GM21381 (cell line): ENCODE data around the gene TOX3.

ENCODE experiments used
- ATAC-seq: cut with Tn5 transposase; IDR thresholded peaks from one replicate; pipeline ENCODE4 v1.9.1; 2021; ENCODE audit warnings: mild to moderate bottlenecking, moderate library complexity; ENCODE audit not compliant: unreplicated experiment

TOX3 gene

GRCh38 chr16:52567193-52567592, 20.2 kb upstream of the TOX3 start:
- ATAC-seq = no peak

GRCh38 chr16:52563767-52564611, 17.0 kb upstream of the TOX3 start:
- ATAC-seq = no peak

DNA sequence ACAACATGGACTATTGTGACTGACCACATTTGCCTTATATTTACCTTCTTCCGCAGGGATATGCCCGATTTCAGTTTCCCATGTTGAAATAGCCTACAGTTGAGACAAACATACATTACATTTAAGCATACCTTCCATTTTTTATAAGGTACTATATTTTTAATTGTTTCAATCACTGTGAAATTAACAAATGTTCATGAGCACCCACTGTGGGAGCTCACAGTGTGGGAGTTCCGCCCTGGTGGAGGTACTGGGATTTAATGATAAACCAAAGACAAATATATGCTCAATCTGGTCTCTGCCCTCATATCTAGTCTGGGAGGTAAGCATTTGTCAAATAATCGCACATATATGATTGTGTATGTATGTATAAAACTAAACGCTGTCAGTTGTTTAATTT, 15.8 kb upstream of the TOX3 start:
- ATAC-seq = no peak

DNA sequence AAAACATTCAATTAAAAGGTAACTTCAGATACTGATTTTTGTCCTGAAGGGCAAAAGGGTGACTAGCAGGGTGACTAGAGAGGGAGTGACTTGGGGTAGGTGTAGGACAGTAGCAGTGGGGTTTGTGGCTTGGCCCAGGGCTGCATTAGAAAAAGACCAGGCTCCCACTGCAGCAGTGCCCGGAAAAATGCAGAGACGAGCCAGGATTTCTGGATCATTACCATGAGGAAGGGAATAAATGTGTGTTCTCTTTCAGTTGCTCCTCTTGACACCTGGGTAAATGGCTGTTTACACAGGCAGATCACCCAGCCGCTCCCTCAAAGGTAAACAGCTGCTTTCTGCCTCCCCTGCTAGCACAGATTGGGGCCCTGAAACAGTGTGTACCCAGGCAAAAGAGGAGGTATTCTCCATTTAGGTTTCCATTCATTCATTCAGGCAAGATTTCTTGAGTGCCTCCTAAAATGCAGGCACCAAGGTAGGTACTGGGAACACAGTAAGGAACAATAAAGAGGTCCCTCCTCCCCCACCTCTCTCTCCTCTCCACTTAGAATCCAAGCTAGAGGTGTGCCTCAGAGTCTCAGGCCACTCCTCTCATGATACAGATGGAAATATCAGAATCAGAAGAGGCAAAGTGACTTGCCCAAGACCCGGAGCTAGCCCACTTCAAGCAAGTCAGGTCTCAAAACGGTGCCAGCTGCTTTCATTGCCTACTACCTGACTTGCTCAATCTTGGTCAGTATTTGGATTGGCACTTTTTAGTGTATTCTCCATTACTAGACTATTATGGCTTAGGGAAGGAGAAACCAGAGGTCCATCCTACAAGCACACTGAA, 15.2 kb upstream of the TOX3 start:
- ATAC-seq = no peak

DNA sequence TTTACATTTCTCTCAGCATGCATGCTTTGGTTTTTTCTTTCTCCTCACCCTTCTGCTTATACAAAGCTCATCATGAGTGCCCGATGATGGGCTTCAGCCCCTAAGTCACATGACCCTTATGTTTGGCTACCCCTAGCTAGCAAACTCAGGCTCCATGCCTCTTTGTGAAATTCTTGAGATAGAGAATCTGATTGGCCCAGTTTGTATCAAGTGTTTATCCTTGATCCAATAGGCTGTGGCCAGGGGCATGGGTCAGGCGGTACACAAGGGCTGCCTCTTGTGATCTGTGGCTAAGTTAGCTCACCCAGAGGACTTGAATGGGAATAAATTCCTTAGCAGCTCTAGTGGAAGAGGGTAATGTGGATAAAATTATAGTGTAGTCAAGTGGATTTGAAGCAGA, 11.5 kb upstream of the TOX3 start:
- ATAC-seq = no peak

GRCh38 chr16:52557236-52557635, 10.3 kb upstream of the TOX3 start:
- ATAC-seq = no peak

DNA sequence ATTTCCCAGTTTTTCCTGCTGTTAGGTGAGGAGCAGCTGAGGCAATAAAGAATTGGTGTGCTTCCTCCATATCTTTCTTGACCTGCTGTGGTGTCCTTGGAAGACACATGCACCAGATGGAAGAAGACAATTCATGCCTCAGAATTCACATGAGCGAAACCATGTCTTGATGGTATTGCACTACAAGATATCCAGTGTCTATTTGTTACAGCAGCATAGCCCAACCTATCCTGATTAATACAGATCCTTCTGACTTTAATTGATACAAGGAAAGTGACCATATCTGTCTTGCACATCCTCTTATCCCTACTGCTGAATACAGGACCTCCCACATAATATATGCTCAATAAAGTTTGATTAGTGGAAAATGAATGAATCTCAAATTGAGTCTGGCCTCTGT, 9.1 kb upstream of the TOX3 start:
- ATAC-seq = no peak

DNA sequence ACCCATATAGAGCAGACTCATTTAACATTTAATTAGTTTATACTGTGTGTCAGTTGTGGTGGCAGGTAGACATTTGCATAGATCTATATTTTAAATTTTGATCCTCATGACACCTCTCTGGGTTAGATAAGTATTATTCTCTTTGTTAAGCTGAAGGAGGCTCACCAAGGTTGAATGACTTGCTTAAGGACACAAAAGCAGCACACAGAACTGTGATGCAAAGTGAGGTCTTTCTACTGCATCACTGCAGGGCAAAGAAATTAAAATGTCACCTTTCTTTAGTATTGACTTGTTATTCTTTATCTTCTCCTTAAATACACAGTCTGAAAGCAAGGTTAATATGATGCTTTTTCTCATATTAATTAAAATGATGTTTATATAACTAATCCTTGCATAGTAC, 8.6 kb upstream of the TOX3 start:
- no peak for ATAC-seq

DNA sequence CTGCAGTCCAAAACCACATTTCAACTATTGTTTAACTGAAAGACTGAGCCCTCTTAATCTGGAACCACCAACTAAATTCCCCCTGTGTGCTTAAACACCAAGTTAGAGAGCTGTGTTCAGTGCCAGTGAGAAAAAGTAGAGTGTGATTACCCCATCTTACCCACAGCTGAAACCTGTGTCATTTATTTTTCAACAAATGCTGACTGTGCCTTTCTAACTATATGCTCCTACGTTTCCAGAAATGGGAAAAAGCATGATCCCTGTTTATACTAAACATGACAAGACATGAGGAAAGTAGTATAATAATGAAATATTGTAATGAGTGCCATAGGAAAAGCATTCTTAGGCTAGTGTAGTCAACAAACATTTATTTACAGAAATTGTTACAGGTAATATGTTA, 7.4 kb upstream of the TOX3 start:
- ATAC-seq = no peak

GRCh38 chr16:52553322-52553721, 6.4 kb upstream of the TOX3 start:
- no peak for ATAC-seq

GRCh38 chr16:52552643-52553042, 5.7 kb upstream of the TOX3 start:
- no peak for ATAC-seq

- no peak for ATAC-seq
Observed at GRCh38 chr16:52549011-52549692, 2.2 kb upstream of the TOX3 start.

DNA sequence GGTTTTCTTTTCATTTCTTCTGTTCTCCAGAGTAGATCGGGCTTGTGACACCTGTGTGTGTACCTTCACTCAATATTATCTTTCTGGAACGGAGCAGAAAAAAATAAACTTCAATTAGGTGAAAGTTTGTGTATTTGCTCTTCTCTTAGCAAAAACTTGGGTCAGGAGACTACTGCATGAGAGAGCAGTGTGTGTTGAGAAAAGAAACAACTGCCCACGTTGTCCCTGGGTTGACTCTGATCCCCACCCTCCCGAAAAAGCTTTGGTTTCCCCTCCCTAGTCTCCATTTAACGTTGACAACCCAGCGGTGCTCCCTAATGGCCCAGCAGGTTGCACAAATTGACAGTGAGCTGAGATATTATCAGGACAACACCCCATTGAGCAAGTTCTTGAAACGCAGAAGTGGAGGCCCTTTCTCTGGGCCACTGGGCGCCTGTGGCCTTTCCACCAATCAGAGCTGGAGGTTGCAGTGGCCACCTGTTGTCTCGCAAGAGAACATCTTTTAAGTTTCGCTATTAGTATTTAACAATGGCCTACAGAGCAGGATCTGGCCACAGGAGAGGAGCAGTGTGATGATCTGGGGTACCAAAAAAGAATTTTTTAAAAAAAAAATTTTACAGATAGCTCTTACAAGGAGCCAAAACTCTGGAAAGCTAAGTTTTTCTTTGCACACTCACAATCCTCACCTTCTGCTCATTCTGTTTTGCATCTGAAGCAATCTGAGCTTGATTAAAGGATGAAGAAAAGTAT, 1.5 kb upstream of the TOX3 start:
- no peak for ATAC-seq

GRCh38 chr16:52547834-52548215, 882 bp upstream of the TOX3 start:
- ATAC-seq = no peak

GRCh38 chr16:52546291-52547003, 496 bp downstream of the TOX3 start:
- no peak for ATAC-seq

- ATAC-seq = no peak
Observed at GRCh38 chr16:52545898-52546266, 1.1 kb downstream of the TOX3 start.

GRCh38 chr16:52545222-52545897, 1.6 kb downstream of the TOX3 start:
- ATAC-seq = no peak

- no peak for ATAC-seq
Observed at GRCh38 chr16:52544703-52545102, 2.2 kb downstream of the TOX3 start.

DNA sequence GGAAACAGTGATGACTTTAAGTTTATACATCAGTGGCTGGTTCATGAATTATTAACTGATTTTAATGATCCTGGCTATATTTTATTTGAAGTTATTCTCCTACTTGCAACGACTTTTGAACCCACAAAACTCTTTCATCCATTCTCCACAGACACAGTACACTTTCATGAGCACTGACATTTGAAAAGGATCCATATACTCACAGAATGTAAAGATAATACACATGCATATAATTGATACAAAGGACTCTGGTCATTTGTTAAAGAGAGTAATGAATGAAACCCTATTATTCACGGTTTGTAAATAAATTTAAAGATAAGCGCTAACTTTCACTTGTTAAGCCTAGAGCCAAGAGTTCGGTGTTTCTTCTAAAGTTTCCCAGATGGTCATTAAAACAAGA, 3.3 kb downstream of the TOX3 start:
- no peak for ATAC-seq

DNA sequence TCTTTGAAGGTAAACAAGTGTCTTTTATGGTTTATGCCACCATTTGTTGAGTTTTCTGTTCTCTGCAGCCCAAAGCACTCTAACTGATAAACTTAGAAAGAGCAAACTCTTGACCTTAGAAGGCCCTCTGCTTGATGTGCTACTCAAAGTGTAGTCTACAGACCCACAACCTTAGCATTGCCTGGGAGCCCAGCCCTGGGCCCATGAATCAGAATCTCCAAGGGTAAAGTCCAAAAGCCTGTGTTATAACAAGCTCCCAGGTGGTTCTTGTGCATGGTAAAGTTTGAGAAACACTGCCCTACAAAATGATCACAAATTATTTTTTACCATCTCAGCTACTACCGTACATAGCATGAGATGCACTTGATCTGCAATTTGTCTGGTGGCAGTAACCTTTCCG, 6.0 kb downstream of the TOX3 start:
- no peak for ATAC-seq
